Fibroblast of lung (primary cell): ENCODE results near the gene GMNN. TPM values are rescaled to one million over a fixed set of nuclear protein-coding genes. Genes with fewer than 3 reads are reported as not detected.

ENCODE experiments used
- DNase-seq, 2 donors: peaks; one replicate each; pipeline versions ENCODE4 v3.0.0 to v3.0.0-alpha.2; 2010; ENCODE audit warnings: low read depth in 2 of 2
- H2AFZ ChIP-seq: 2 replicates; pipeline ENCODE4 v1.5.1; 2012; ENCODE audit warnings: low read length, control low read depth, inconsistent platforms
- H3K27ac ChIP-seq: 2 replicates; pipeline ENCODE4 v1.5.1; 2011; ENCODE audit warnings: low read length, control low read depth; ENCODE audit not compliant: insufficient read depth
- H3K27me3 ChIP-seq: 2 replicates; pipeline ENCODE4 v1.5.1; 2011; ENCODE audit warnings: mild to moderate bottlenecking, low read length; ENCODE audit not compliant: control insufficient read depth, insufficient read depth
- H3K36me3 ChIP-seq: 2 replicates; pipeline ENCODE4 v1.5.1; 2011; ENCODE audit warnings: low read length; ENCODE audit not compliant: control insufficient read depth, insufficient read depth
- H3K4me1 ChIP-seq: 2 replicates; pipeline ENCODE4 v1.5.1; 2011; ENCODE audit warnings: low read length; ENCODE audit not compliant: control insufficient read depth, insufficient read depth; ENCODE audit errors: extremely low read depth
- H3K4me2 ChIP-seq: 2 replicates; pipeline ENCODE4 v1.5.1; 2011; ENCODE audit warnings: low read length, control low read depth; ENCODE audit not compliant: insufficient read depth; ENCODE audit errors: extremely low read depth
- H3K4me3 ChIP-seq, 4 experiments: fragments of 200-600 bp in 1 of 4; sonication (generic) in 1 of 4; replicated peaks in 1 of 4; 2 replicates each; pipeline ENCODE4 v1.5.1; 2011 to 2016; ENCODE audit warnings: low read length in 4 of 4, low read depth in 3 of 4, mild to moderate bottlenecking in 3 of 4, control low read depth in 2 of 4, inconsistent platforms in 1 of 4, mixed read lengths in 1 of 4; ENCODE audit not compliant: insufficient read depth in 1 of 4; ENCODE audit errors: control extremely low read depth in 1 of 4
- H3K79me2 ChIP-seq: 2 replicates; pipeline ENCODE4 v1.5.1; 2012; ENCODE audit warnings: mild to moderate bottlenecking, low read length, inconsistent platforms; ENCODE audit not compliant: control insufficient read depth, insufficient read depth
- H3K9ac ChIP-seq: 2 replicates; pipeline ENCODE4 v1.5.1; 2011; ENCODE audit warnings: mild to moderate bottlenecking, low read length, control low read depth; ENCODE audit not compliant: insufficient read depth
- H3K9me3 ChIP-seq: 2 replicates; pipeline ENCODE4 v1.5.1; 2012; ENCODE audit warnings: low read depth, low read length; ENCODE audit not compliant: control insufficient read depth, insufficient read depth
- H4K20me1 ChIP-seq: 2 replicates; pipeline ENCODE4 v1.5.1; 2011; ENCODE audit warnings: low read length; ENCODE audit not compliant: control insufficient read depth, insufficient read depth; ENCODE audit errors: extremely low read depth
- CTCF ChIP-seq, 2 donors: IDR thresholded peaks in 1 of 2; conservative IDR thresholded peaks in 1 of 2; 1 replicate in 1 of 2; 2 replicates in 1 of 2; pipeline ENCODE4 v1.5.1; 2011 to 2012; ENCODE audit warnings: low read length in 2 of 2, control low read depth in 1 of 2, inconsistent platforms in 1 of 2, low read depth in 1 of 2, mild to moderate bottlenecking in 1 of 2
- EZH2 ChIP-seq: IDR thresholded peaks from 2 replicates; pipeline ENCODE4 v1.5.1; 2012; ENCODE audit warnings: low read length, control low read depth, mild to moderate bottlenecking; ENCODE audit errors: missing control alignments
- polyA plus RNA-seq, 2 donors: library from polyadenylated mRNA; depleted of rRNA in 1 of 2; stranded (reverse) in 1 of 2; unstranded in 1 of 2; fragments of >200 nt; gene quantifications; 2 replicates each; pipeline ENCODE4 v1.2.1, GENCODE V29; 2011 to 2012; ENCODE audit warnings: missing spikeins in 1 of 2
- total RNA-seq: library from RNA; depleted of rRNA; stranded (reverse); fragments of >200 nt; gene quantifications from 2 replicates; pipeline ENCODE4 v1.2.1, GENCODE V29; 2014

The GMNN gene
- total and polyA plus RNA-seq, 2 donors (not counting 1 experiment from before 2014, with no cell fraction given) = 12.9 to 18.9 TPM

- H3K4me2 ChIP-seq = no peak overlapping the region
- no peak overlapping the region for H2AFZ ChIP-seq
- no peaks in the 10 kb centered on the region for H3K27me3 ChIP-seq
- H3K9me3 ChIP-seq = no peaks in the 10 kb centered on the region
- TF ChIP-seq CTCF (conservative IDR thresholded peaks at IDR 0.05 in 1 of 2, IDR thresholded peaks at IDR 0.05 in 1 of 2; ENCODE audit: low read depth in 1 of 2, low read length in 2 of 2) (no peak), EZH2 (no peak)
- H3K27ac ChIP-seq = no peak overlapping the region
- no peaks in the 10 kb centered on the region for H3K79me2 ChIP-seq
- H3K9ac ChIP-seq = no peak overlapping the region
- H3K36me3 ChIP-seq = no peaks in the 10 kb centered on the region
- H4K20me1 ChIP-seq = no peaks in the 10 kb centered on the region
- no peak for DNase-seq
- H3K4me1 ChIP-seq = no peaks in the 10 kb centered on the region
- no peak overlapping the region for H3K4me3 ChIP-seq
Measured at GRCh38 chr6:24827162-24827561, 52.4 kb downstream of the GMNN start.

- DNase-seq = no peak
- H3K27ac ChIP-seq = no peak overlapping the region
- H3K4me2 ChIP-seq = no peak overlapping the region
- no peak overlapping the region for H3K9ac ChIP-seq
- H4K20me1 ChIP-seq = no peaks in the 10 kb centered on the region
- no peaks in the 10 kb centered on the region for H3K36me3 ChIP-seq
- no peaks in the 10 kb centered on the region for H3K27me3 ChIP-seq
- no peak overlapping the region for H3K4me3 ChIP-seq
- H3K4me1 ChIP-seq = no peaks in the 10 kb centered on the region
- no peak for TF ChIP-seq EZH2
- no peak overlapping the region for H2AFZ ChIP-seq
- H3K9me3 ChIP-seq = no peaks in the 10 kb centered on the region
- no peaks in the 10 kb centered on the region for H3K79me2 ChIP-seq
Measured at GRCh38 chr6:24827970-24828369, 53.2 kb downstream of the GMNN start.

- no peak overlapping the region for H3K9ac ChIP-seq
- H4K20me1 ChIP-seq = no peaks in the 10 kb centered on the region
- no peaks in the 10 kb centered on the region for H3K4me1 ChIP-seq
- H3K4me3 ChIP-seq = no peak overlapping the region
- H3K79me2 ChIP-seq = no peaks in the 10 kb centered on the region
- no peaks in the 10 kb centered on the region for H3K9me3 ChIP-seq
- H3K4me2 ChIP-seq = no peak overlapping the region
- no peaks in the 10 kb centered on the region for H3K27me3 ChIP-seq
- TF ChIP-seq EZH2 (no peak), CTCF (conservative IDR thresholded peaks at IDR 0.05 in 1 of 2, IDR thresholded peaks at IDR 0.05 in 1 of 2; ENCODE audit: low read depth in 1 of 2, low read length in 2 of 2) (no peak)
- no peak for DNase-seq
- H2AFZ ChIP-seq = no peak overlapping the region
- H3K36me3 ChIP-seq = no peaks in the 10 kb centered on the region
- H3K27ac ChIP-seq = no peak overlapping the region
Measured at GRCh38 chr6:24829657-24830056, 54.9 kb downstream of the GMNN start.
